Kidney (tissue), 14 donors: ENCODE results near the gene MEI4. TPM values are rescaled to one million over a fixed set of nuclear protein-coding genes. Genes with fewer than 3 reads are reported as not detected.
"Not testable (repeated sequence)": the region's sequence is repeated elsewhere in the genome, so short reads cannot be mapped to it uniquely, and the experiment has no call there.

Experiments used
- DNase-seq, 5 donors: peaks; one replicate each; pipeline ENCODE4 v3.0.0-alpha.2; 2013 to 2020
- FAIRE-seq: peaks from 2 replicates; lab custom pipeline; 2012; peaks lifted over from hg19 to GRCh38; lab: Jason Lieb, UNC
- H3K27ac ChIP-seq, 2 donors: one replicate each; pipeline ENCODE4 v1.7.0; 2013; ENCODE audit warnings: low read depth in 2 of 2, low read length in 2 of 2, inconsistent platforms in 1 of 2
- H3K27me3 ChIP-seq: one replicate; pipeline ENCODE4 v1.7.1; 2013; ENCODE audit warnings: low read length, inconsistent platforms; ENCODE audit not compliant: control insufficient read depth, insufficient read depth
- H3K36me3 ChIP-seq, 3 donors: one replicate each; pipeline versions ENCODE4 v1.7.0 to v1.7.1; 2013; ENCODE audit warnings: low read length in 3 of 3, control low read depth in 1 of 3, inconsistent platforms in 1 of 3; ENCODE audit not compliant: insufficient read depth in 3 of 3, control insufficient read depth in 2 of 3
- H3K4me1 ChIP-seq, 3 donors: one replicate each; pipeline versions ENCODE4 v1.7.0 to v1.7.1; 2013; ENCODE audit warnings: low read length in 3 of 3, inconsistent platforms in 1 of 3, low read depth in 1 of 3; ENCODE audit not compliant: control insufficient read depth in 2 of 3, insufficient read depth in 2 of 3
- H3K4me3 ChIP-seq, 3 donors: one replicate each; pipeline versions ENCODE4 v1.7.0 to v1.8.1; 2013; ENCODE audit warnings: low read length in 3 of 3, control low read depth in 1 of 3, inconsistent platforms in 1 of 3
- H3K9ac ChIP-seq, 3 donors: one replicate each; pipeline versions ENCODE4 v1.7.0 to v1.7.1; 2013; ENCODE audit warnings: low read length in 3 of 3, control low read depth in 1 of 3, inconsistent platforms in 1 of 3
- H3K9me3 ChIP-seq, 3 donors: one replicate each; pipeline versions ENCODE4 v1.7.0 to v1.7.1; 2013; ENCODE audit warnings: low read length in 3 of 3, control low read depth in 1 of 3, inconsistent platforms in 1 of 3; ENCODE audit not compliant: control insufficient read depth in 2 of 3, insufficient read depth in 1 of 3
- intact Hi-C: fragments of 100-400 bp; cut with DNase I; formaldehyde crosslinking; loops from one replicate; pipeline ENCODE4 v1.11.1; 2022
- polyA plus RNA-seq: library from polyadenylated mRNA; stranded (reverse); fragments of 350-450 nt; fragmentation: Illumina TruSeq; extraction: RNeasy Lipid Tissue Mini Kit (QIAGEN cat#74804); gene quantifications from one replicate; pipeline ENCODE4 v1.2.3, GENCODE V29; 2014; ENCODE audit warnings: low read depth, low replicate concordance; ENCODE audit not compliant: insufficient read depth
- total RNA-seq: library from RNA; stranded (reverse); fragmentation: NEBNext Ultra II Directional; extraction: Animal tissue kit (Norgen Biotek cat#: 25700); gene quantifications from one replicate; pipeline ENCODE4 v1.2.1, GENCODE V29; 2021
- TF ChIP-seq, protein P1 (sequence below): IDR thresholded peaks from 3 replicates; pipeline ENCODE4 v1.5.1; 2012; ENCODE audit warnings: mild to moderate bottlenecking, moderate library complexity, borderline replicate concordance; ENCODE audit not compliant: insufficient read depth; ENCODE audit errors: extremely low read depth
- donor health status: control.
- donor health status: control.
- donor health status: control.
- donor health status: control.
- donor health status: control.
- donor health status: DM: yes; HTN: yes; CAD: no.
- donor health status: Normal renal cell carcinoma (clear cell type).

Gene MEI4
- total and polyA plus RNA-seq, 2 donors from 2014 or later = 1.2 to 2.3 TPM

DNA sequence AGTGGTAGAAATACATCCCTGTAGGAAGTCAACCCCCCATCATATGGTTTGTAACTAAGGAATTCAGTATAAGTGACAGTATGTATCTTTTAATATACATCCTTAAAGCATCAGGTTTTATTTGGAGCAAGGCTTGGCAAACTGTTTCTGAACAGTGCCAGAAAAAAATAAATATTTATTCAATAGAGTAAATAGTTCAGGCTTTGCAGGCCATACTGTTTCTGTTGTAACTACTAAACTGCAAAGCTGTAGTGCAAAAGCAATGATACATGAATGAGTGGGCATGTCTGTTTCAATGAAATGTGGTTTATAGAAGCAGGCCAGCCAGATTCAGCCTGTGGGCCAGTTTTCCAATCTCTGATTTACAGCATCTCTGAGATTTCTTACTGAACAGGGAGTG, 977 bp downstream of the MEI4 start:
- no peak overlapping the region for H3K4me3 ChIP-seq
- H3K27ac ChIP-seq = no peak overlapping the region
- no peak overlapping the region for H3K9ac ChIP-seq
- TF ChIP-seq, protein P1, sequence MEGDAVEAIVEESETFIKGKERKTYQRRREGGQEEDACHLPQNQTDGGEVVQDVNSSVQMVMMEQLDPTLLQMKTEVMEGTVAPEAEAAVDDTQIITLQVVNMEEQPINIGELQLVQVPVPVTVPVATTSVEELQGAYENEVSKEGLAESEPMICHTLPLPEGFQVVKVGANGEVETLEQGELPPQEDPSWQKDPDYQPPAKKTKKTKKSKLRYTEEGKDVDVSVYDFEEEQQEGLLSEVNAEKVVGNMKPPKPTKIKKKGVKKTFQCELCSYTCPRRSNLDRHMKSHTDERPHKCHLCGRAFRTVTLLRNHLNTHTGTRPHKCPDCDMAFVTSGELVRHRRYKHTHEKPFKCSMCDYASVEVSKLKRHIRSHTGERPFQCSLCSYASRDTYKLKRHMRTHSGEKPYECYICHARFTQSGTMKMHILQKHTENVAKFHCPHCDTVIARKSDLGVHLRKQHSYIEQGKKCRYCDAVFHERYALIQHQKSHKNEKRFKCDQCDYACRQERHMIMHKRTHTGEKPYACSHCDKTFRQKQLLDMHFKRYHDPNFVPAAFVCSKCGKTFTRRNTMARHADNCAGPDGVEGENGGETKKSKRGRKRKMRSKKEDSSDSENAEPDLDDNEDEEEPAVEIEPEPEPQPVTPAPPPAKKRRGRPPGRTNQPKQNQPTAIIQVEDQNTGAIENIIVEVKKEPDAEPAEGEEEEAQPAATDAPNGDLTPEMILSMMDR = no peak
- no peaks in the 10 kb centered on the region for H3K36me3 ChIP-seq
- no peaks in the 10 kb centered on the region for H3K4me1 ChIP-seq
- no peaks in the 10 kb centered on the region for H3K27me3 ChIP-seq
- FAIRE-seq (no peak), DNase-seq (no peak)
- intact Hi-C loops = no loop called here
- H3K9me3 ChIP-seq = no peaks in the 10 kb centered on the region

DNA sequence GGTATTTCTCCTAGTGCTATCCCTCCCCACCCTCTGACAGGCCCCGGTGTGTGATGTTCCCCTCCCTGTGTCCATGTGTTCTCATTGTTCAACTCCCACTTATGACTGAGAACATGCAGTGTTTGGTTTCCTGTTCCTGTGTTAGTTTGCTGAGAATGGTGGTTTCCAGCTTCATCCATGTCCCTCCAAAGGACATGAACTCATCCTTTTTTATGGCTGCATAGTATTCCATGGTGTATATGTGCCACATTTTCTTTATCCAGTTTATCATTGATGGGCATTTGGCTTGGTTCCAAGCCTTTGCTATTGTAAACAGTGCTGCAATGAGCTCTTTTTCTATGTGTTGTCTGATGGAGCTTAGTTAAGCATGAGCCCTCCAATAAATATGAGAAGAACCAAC, 2.2 kb downstream of the MEI4 start:
- intact Hi-C loops, H3K9me3 ChIP-seq, FAIRE-seq: not testable (repeated sequence)

DNA sequence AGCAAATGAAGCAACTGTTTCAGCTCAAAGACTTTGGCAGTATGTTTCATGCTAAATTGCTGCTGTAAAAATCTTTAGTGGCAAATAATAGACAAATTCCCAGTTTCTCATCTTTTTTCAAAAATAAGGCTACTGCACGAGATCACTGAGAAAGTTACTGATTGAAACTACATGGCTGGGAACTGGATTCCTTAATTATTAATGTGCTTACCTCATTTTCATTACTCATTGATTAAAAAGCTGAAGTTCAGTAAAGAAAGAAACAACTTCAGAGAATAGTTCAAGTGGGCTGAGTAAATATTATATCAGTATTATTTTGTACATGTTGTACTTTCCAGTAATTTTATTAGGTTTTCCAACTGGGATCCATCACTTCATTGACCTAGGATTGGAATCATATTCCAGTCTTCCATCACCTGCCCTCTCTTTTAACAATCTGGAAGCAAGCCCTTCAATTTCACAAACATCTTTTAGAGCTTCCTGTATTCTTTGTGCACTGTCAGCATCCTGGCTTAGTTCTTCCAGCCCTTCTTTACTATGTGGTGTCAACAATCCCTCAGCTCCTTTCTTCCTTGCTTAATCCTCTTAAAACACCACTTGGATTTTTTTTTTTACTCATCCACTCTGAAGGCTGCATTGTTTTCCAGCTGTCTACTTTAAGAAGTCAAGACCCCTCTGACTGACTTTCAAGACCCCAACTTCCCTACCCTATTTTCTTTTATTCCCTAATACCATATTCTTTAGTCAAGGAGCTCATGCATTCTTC, 4.3 kb downstream of the MEI4 start:
- no peaks in the 10 kb centered on the region for H3K27me3 ChIP-seq
- intact Hi-C loops = no loop called here
- no peak overlapping the region for H3K9ac ChIP-seq
- no peaks in the 10 kb centered on the region for H3K36me3 ChIP-seq
- no peaks in the 10 kb centered on the region for H3K4me1 ChIP-seq
- TF ChIP-seq, protein P1 = no peak
- no peak for DNase-seq
- H3K4me3 ChIP-seq = peak overlapping the region in 2 of 3 donors; percentile 47 to 64
- H3K27ac ChIP-seq = peak overlapping the region in 1 of 2 donors; percentile 20
- no peak for FAIRE-seq
- H3K9me3 ChIP-seq = no peaks in the 10 kb centered on the region

More for the DNA sequence above, 2.2 kb downstream of the MEI4 start:
- H3K4me3 ChIP-seq, DNase-seq, H3K9ac ChIP-seq, H3K27ac ChIP-seq, H3K4me1 ChIP-seq, H3K27me3 ChIP-seq, H3K36me3 ChIP-seq: not testable (repeated sequence)

DNA sequence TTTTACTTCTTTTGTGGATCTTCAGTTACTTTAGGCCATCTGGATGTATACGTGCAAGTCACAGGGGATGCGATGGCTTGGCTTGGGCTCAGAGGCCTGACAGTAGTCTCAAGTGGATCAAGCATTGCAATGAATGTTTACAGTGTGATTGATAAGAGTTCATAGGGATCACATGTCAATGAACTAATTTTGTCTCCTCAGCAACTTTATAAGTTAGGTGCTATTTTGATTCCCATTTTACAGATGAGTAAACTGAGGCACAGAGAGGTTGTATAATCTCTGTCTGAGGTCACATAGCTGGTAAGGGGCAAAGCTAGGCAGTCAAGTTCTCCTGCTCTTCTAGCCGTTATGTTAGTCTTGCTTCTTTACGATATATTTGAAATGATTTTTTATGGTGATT, 13.5 kb downstream of the MEI4 start:
- H3K4me1 ChIP-seq = no peaks in the 10 kb centered on the region
- FAIRE-seq (no peak), DNase-seq (no peak)
- no peak overlapping the region for H3K4me3 ChIP-seq
- H3K27me3 ChIP-seq = no peaks in the 10 kb centered on the region
- H3K36me3 ChIP-seq = no peaks in the 10 kb centered on the region
- no peaks in the 10 kb centered on the region for H3K9me3 ChIP-seq
- TF ChIP-seq, protein P1 = no peak
- no peak overlapping the region for H3K9ac ChIP-seq
- intact Hi-C loops = no loop called here
- H3K27ac ChIP-seq = no peak overlapping the region
